HepG2 (cell line): ENCODE data around the gene HRH3. TPM values are rescaled to one million over a fixed set of nuclear protein-coding genes. Genes with fewer than 3 reads are reported as not detected.

ENCODE experiments used
- ATM ChIP-seq: fragments of 450-650 bp; IDR thresholded peaks from 2 replicates; pipeline ENCODE4 v1.7.1; 2017; ENCODE audit warnings: mild to moderate bottlenecking, borderline replicate concordance
- FOXK1 ChIP-seq: sonication (generic); formaldehyde crosslinking; IDR thresholded peaks from 2 replicates; pipeline ENCODE4 v1.4.0; 2020; ENCODE audit warnings: low read depth, missing genetic modification reagents, borderline replicate concordance
- RAD21 ChIP-seq: fragments of 450-650 bp; formaldehyde crosslinking; IDR thresholded peaks from 2 replicates; pipeline ENCODE4 v1.5.0; 2020; ENCODE audit warnings: mild to moderate bottlenecking
- RARA ChIP-seq: IDR thresholded peaks from 2 replicates; pipeline ENCODE4 v1.6.1; 2016; ENCODE audit warnings: missing genetic modification reagents, missing compliant biosample characterization
- ZNF33A ChIP-seq: sonication (generic); formaldehyde crosslinking; IDR thresholded peaks from 2 replicates; pipeline ENCODE4 v1.5.1; 2020; ENCODE audit warnings: missing genetic modification reagents, mild to moderate bottlenecking, moderate library complexity, borderline replicate concordance
- ZNF33B ChIP-seq: sonication (generic); formaldehyde crosslinking; IDR thresholded peaks from 2 replicates; pipeline ENCODE4 v1.5.1; 2020; ENCODE audit warnings: mild to moderate bottlenecking, missing genetic modification reagents
- ZNF570 ChIP-seq: sonication (generic); formaldehyde crosslinking; IDR thresholded peaks from 2 replicates; pipeline ENCODE4 v1.4.0; 2020; ENCODE audit warnings: mild to moderate bottlenecking, missing genetic modification reagents, borderline replicate concordance
- ZNF577 ChIP-seq: sonication (generic); formaldehyde crosslinking; IDR thresholded peaks from 2 replicates; pipeline ENCODE4 v1.4.0; 2020; ENCODE audit warnings: mild to moderate bottlenecking, low read depth, missing genetic modification reagents, borderline replicate concordance
- ZNF75D ChIP-seq: sonication (generic); formaldehyde crosslinking; IDR thresholded peaks from 2 replicates; pipeline ENCODE4 v1.8.1; 2023; ENCODE audit warnings: missing genetic modification reagents, mild to moderate bottlenecking, borderline replicate concordance
- ZNF768 ChIP-seq: sonication (generic); formaldehyde crosslinking; IDR thresholded peaks from 2 replicates; pipeline ENCODE4 v1.4.0; 2020; ENCODE audit warnings: missing genetic modification reagents
- ZSCAN22 ChIP-seq: sonication (generic); formaldehyde crosslinking; IDR thresholded peaks from 2 replicates; pipeline ENCODE4 v1.4.0; 2020; ENCODE audit warnings: mild to moderate bottlenecking, missing genetic modification reagents
- polyA plus RNA-seq, 8 experiments: library from polyadenylated mRNA; depleted of rRNA in 3 of 8; stranded (reverse) in 7 of 8; unstranded in 1 of 8; fragments of >200 nt; fragmentation: Illumina TruSeq in 4 of 8; extraction: Trizol in 4 of 8; gene quantifications; 2 replicates each; pipeline versions ENCODE4 v1.2.1 to v1.2.3, GENCODE V29; 2011 to 2016; ENCODE audit warnings: low read depth in 4 of 8, missing spikeins in 1 of 8, mixed read lengths in 1 of 8; ENCODE audit not compliant: insufficient read depth in 1 of 8
- total RNA-seq, 5 experiments: library from RNA; depleted of rRNA; stranded (reverse); fragments of >200 nt; fragmentation: Illumina TruSeq; extraction: Trizol; gene quantifications; 2 replicates each; pipeline ENCODE4 v1.2.3, GENCODE V29; 2016; ENCODE audit warnings: low read depth in 1 of 5
- TF ChIP-seq, protein P1 (sequence below): sonication (generic); formaldehyde crosslinking; IDR thresholded peaks from 2 replicates; pipeline ENCODE4 v1.8.1; 2023; ENCODE audit warnings: mild to moderate bottlenecking, inconsistent platforms, moderate library complexity, missing genetic modification reagents, borderline replicate concordance
- TF ChIP-seq, protein P2 (sequence below): sonication (generic); formaldehyde crosslinking; IDR thresholded peaks from 2 replicates; pipeline ENCODE4 v1.4.0; 2020; ENCODE audit warnings: mild to moderate bottlenecking, low read depth, missing genetic modification reagents
- TF ChIP-seq, protein P3 (sequence below): sonication (generic); formaldehyde crosslinking; IDR thresholded peaks from 2 replicates; pipeline ENCODE4 v1.9.0; 2021; ENCODE audit warnings: mild to moderate bottlenecking, missing genetic modification reagents
- TF ChIP-seq, protein P4 (sequence below): sonication (generic); formaldehyde crosslinking; IDR thresholded peaks from 2 replicates; pipeline ENCODE4 v1.4.0; 2020; ENCODE audit warnings: missing genetic modification reagents, borderline replicate concordance

Gene HRH3
- total and polyA plus RNA-seq, 2 of the 13 experiments (the other 11 are each of a cell fraction or from before 2014, with no cell fraction given) = 0.18 TPM; not detected in 1

DNA sequence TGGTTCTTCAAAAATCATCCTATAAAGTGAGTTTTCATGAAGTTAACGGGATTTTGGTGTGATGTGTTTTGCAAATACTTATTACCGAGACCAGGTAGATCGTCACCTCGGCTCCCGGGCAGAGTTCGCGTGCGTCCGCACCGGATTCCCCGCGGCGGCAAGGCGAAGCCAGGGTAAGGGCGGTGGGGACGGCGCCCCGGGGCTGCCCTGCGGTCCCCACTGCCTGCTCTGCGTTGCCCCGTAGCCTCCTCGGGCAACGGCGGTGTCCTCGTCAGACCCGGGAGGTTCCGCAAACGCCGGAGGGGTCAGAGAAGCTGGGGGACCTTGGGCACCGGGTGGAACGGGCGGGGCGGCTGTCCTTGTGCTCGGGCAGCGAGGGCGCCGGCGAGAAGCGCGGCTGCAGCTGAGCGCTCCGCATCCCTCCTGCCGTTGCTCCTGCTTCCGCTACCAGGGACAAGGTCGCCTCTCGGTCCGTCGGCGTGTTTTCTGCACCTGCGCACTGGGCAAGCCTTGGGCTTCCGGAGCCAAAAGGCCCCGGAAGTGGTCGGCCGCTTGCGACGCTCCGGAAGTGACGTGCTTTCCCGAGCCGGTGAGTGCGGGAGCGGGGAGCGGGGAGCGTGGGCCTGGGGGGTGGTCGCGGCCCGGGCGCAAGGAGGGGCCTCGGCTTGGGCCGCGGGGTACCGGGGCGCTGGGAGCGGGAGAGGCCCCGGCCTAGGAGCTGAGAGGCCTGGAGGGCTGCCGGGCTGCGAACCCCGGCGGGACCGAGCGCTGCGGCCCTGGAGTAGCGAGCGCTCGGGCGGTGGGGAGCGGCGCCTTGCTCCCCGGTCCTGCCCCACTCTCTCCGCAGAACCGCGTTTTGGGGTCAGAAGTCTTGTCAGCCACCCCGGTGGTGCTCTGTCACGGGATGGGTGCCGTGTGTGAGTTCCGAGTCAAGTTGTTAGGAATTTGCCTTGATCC lies 37.3 kb downstream of the HRH3 start, which contains the start of gene MTG2 (continued):
- TF ChIP-seq, protein P1, sequence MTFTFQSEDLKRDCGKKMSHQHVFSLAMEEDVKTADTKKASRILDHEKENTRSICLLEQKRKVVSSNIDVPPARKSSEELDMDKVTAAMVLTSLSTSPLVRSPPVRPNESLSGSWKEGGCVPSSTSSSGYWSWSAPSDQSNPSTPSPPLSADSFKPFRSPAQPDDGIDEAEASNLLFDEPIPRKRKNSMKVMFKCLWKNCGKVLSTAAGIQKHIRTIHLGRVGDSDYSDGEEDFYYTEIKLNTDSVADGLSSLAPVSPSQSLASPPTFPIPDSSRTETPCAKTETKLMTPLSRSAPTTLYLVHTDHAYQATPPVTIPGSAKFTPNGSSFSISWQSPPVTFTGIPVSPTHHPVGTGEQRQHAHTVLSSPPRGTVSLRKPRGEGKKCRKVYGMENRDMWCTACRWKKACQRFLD = peak; percentile 97
- TF ChIP-seq ZNF577 (CRISPR knock-in tag) = no peak; the same call in 1 of the 2 replicates
- TF ChIP-seq ZNF768 (CRISPR knock-in tag) = peak; percentile 87
- TF ChIP-seq RAD21 = peak; percentile 79
- no peak for TF ChIP-seq ZNF75D (CRISPR knock-in tag)
- TF ChIP-seq ZNF33B (CRISPR knock-in tag) = peak; percentile 97
- peak; percentile 74; the same call in 1 of the 2 replicates for TF ChIP-seq ZSCAN22 (CRISPR knock-in tag)
- TF ChIP-seq, protein P2, sequence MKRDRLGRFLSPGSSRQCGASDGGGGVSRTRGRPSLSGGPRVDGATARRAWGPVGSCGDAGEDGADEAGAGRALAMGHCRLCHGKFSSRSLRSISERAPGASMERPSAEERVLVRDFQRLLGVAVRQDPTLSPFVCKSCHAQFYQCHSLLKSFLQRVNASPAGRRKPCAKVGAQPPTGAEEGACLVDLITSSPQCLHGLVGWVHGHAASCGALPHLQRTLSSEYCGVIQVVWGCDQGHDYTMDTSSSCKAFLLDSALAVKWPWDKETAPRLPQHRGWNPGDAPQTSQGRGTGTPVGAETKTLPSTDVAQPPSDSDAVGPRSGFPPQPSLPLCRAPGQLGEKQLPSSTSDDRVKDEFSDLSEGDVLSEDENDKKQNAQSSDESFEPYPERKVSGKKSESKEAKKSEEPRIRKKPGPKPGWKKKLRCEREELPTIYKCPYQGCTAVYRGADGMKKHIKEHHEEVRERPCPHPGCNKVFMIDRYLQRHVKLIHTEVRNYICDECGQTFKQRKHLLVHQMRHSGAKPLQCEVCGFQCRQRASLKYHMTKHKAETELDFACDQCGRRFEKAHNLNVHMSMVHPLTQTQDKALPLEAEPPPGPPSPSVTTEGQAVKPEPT (CRISPR knock-in tag) = peak; percentile 95
- peak; percentile 96 for TF ChIP-seq FOXK1 (CRISPR knock-in tag)
- peak; percentile 79 for TF ChIP-seq ZNF33A (CRISPR knock-in tag)
- TF ChIP-seq, protein P3, sequence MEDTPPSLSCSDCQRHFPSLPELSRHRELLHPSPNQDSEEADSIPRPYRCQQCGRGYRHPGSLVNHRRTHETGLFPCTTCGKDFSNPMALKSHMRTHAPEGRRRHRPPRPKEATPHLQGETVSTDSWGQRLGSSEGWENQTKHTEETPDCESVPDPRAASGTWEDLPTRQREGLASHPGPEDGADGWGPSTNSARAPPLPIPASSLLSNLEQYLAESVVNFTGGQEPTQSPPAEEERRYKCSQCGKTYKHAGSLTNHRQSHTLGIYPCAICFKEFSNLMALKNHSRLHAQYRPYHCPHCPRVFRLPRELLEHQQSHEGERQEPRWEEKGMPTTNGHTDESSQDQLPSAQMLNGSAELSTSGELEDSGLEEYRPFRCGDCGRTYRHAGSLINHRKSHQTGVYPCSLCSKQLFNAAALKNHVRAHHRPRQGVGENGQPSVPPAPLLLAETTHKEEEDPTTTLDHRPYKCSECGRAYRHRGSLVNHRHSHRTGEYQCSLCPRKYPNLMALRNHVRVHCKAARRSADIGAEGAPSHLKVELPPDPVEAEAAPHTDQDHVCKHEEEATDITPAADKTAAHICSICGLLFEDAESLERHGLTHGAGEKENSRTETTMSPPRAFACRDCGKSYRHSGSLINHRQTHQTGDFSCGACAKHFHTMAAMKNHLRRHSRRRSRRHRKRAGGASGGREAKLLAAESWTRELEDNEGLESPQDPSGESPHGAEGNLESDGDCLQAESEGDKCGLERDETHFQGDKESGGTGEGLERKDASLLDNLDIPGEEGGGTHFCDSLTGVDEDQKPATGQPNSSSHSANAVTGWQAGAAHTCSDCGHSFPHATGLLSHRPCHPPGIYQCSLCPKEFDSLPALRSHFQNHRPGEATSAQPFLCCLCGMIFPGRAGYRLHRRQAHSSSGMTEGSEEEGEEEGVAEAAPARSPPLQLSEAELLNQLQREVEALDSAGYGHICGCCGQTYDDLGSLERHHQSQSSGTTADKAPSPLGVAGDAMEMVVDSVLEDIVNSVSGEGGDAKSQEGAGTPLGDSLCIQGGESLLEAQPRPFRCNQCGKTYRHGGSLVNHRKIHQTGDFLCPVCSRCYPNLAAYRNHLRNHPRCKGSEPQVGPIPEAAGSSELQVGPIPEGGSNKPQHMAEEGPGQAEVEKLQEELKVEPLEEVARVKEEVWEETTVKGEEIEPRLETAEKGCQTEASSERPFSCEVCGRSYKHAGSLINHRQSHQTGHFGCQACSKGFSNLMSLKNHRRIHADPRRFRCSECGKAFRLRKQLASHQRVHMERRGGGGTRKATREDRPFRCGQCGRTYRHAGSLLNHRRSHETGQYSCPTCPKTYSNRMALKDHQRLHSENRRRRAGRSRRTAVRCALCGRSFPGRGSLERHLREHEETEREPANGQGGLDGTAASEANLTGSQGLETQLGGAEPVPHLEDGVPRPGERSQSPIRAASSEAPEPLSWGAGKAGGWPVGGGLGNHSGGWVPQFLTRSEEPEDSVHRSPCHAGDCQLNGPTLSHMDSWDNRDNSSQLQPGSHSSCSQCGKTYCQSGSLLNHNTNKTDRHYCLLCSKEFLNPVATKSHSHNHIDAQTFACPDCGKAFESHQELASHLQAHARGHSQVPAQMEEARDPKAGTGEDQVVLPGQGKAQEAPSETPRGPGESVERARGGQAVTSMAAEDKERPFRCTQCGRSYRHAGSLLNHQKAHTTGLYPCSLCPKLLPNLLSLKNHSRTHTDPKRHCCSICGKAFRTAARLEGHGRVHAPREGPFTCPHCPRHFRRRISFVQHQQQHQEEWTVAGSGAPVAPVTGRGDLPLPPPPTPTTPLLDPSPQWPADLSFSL (CRISPR knock-in tag) = no peak
- peak; percentile 71 for TF ChIP-seq RARA (CRISPR knock-in tag)
- no peak for TF ChIP-seq ATM
- TF ChIP-seq ZNF570 (CRISPR knock-in tag) = no peak; the same call in 1 of the 2 replicates
- TF ChIP-seq, protein P4, sequence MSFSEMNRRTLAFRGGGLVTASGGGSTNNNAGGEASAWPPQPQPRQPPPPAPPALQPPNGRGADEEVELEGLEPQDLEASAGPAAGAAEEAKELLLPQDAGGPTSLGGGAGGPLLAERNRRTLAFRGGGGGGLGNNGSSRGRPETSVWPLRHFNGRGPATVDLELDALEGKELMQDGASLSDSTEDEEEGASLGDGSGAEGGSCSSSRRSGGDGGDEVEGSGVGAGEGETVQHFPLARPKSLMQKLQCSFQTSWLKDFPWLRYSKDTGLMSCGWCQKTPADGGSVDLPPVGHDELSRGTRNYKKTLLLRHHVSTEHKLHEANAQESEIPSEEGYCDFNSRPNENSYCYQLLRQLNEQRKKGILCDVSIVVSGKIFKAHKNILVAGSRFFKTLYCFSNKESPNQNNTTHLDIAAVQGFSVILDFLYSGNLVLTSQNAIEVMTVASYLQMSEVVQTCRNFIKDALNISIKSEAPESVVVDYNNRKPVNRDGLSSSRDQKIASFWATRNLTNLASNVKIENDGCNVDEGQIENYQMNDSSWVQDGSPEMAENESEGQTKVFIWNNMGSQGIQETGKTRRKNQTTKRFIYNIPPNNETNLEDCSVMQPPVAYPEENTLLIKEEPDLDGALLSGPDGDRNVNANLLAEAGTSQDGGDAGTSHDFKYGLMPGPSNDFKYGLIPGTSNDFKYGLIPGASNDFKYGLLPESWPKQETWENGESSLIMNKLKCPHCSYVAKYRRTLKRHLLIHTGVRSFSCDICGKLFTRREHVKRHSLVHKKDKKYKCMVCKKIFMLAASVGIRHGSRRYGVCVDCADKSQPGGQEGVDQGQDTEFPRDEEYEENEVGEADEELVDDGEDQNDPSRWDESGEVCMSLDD (CRISPR knock-in tag) = peak; percentile 92
